GM21576 (cell line): Measurements from ENCODE around the gene ISCU.

ENCODE experiments used
- ATAC-seq: cut with Tn5 transposase; IDR thresholded peaks from one replicate; pipeline ENCODE4 v1.9.1; 2021; ENCODE audit warnings: mild to moderate bottlenecking, moderate library complexity; ENCODE audit not compliant: unreplicated experiment

ISCU gene

DNA sequence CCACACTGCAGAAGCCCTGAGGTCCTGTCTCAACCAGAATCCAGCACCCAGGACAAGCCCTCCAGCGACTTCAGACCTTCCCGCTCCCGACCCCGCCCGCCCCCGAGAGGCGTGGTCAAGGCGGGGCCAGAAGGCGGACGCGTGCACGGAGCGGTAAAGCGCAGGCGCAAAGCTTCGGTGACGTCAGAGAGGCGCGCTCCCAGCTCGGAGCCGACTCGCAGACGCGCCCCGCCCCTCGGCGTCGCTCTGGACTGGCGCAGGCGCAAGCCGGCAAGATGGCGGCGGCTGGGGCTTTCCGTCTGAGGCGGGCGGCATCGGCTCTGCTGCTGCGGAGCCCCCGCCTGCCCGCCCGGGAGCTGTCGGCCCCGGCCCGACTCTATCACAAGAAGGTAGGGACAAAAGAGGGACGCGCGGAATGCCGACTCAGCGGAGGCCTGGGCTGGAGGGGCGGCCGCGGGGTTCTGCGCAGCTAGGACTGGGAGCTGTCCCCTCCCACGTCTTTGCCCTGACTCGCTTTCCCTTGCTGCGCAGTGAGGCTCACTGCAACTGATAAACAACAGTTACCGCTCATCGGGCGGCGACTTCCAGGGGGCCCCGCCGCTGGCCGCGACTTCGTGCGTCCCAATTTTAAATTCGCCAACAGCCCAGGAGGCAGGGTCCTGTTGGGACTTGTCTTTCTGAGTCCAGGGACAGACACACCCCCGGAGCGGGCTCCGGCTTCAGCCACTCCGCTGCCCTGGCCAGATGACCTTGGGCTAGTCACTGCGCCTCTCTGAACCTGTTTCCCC, at the start of gene ISCU:
TSS of gene ISCU (plus strand) at position 249 of the 788 bp plus-strand sequence. CDS start at position 276, 27 bp downstream.
- peak; percentile 51 for ATAC-seq

DNA sequence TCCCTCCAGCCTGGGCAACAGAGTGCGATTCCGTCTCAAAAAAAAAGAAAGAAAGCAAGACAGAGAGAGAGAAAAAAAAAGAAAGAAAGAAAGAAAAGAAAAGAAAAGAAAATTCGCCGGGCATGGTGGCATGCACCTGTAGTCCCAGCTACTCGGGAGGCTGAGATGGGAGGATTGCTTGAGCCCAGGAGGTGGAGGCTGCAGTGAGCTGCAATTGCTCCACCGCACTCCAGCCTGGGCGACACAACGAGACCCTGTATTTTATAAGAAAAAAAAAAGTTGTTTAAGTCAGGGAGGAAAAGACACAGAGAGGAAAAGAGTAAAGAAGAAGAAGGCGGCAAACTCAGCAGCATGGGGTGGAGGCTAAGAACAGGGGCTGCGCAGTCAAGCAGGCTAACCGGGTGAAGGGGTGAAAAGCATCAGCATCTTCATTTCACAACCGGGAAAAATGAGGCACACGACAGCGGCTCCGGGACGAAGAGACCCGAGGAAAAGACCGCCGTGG, 47.9 kb upstream of the ISCU start:
- ATAC-seq: no peak

DNA sequence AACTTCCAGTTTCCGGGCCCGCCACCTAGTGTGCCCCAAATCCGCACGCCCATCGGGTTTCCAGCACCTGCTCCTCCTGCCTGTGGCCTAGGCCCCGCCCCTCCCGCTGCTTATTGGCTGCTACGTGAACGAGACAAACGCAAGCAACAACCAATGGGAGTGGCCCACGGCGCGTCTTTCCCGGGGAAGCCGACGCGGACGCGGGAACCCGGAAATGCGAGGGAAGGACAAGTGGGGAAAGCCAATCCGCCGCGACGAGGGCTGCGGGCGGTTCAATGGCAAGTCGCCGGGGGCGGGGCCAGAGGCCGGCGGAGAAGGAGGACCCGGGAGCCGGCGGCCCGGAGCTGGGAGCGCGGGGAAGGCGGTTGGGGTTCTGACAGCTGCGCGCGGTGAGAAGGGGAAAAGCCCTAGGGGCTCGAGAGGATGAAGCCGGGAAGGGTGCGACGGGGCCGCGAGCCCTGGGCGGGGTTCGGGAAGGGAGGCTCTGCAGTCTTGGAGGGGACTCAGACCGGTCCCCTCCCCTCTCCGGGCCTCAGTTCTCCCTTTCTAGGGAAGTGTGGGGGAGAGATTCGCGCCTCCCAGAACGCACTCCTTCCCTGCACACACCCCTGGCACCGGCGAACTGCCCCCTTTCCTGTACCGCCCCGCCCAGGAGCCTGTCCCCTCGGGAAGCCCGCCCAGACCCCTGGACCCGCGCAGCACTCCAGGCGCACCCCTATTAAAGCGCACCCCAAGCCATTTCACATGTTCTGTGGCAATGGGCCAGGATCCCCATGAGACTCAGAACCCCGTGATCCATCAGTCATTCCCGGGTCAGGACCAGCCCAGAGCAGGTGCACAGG, 47.2 kb upstream of the ISCU start, which contains the start of gene FICD:
TSS of gene FICD (plus strand) at position 305 of the 842 bp plus-strand sequence. CDS start 1,696 bp downstream, outside the sequence.
- ATAC-seq: peak; percentile 79

DNA sequence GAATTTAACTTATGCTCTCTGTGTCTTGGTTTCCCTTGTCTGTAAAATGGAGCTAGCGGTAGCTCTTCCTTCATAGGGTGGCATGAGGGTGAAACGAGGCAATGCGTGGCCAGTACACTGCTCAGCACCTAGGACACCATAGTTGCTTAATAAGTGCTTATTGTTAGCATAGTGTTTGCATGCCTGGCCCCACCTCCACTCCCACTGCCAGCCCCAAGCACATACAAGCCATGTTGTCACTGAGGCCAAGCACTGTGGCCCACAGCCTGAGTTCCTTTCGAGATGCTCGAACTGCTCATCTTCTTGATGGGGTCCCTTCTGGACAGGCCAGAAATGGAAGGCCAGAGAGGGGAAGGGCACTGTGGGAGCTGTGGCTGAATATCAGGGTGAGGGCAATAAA, 46.5 kb upstream of the ISCU start:
- no peak for ATAC-seq

DNA sequence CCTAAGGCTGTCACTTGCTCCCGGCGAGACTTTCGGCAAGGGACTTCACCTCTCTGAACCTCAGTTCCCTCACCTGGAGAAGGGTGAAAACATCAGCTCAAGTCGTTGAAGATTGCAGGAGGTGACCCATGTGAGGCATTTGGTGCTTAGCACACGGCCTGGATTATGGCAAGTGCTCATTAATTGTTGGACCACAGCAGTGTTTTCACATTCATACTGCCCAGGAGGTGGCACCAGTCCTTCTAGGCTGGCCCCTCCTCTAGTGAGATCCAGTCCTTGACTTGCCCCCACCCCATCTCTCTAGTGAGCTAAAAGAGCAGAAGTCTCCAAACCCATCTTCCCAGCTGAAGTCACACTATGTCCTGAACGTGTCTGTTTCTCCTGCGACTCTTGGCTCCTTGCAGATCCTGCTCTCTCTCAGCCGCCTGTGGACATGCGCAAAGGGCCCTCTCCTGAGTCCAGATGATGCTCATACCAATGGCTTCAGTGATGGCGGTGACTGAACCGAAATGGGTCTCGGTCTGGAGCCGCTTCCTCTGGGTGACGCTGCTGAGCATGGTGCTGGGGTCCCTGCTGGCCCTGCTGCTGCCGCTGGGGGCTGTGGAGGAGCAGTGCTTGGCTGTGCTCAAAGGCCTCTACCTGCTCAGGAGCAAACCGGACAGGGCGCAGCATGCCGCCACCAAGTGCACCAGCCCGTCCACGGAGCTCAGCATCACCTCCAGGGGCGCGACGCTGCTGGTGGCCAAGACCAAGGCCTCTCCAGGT, 45.7 kb upstream of the ISCU start:
- ATAC-seq: no peak

DNA sequence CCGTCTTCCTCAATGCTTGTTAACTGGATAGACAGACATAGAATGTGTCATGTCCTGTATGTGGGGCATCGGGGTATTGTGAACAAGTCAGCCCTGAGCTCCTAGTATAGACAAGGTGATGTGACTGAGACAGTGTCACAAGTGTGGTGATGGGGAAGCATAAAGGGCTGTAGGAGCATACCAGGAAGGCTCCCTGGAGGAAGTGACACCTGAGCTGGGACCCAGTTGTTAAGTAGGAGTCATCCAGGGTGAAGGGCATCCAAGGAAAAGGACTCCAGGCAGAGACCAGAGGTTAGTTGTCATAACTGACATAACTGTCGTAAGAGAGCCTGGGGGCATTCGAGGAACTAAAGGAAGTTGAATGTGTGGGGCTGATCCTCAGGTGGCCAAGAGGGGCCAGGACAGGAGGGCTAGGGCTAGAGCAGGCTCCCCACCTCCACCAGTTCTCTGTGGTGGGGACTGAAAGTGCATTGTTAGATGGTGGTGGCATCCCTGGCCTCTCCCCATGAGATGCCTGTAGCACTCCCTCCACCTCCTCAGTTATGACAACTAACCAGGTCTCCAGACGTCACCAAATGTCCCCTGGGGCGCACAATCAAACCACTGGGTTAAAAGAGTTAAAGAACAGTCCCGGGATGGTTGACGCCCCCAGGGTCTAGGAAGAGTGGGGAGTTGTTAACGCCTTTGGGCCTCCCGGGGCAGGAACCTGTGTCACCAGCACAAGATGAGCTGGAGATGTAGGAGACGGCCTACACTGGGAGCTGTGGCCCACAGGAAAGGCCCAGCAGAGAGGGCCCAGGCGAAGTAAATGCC, 44.9 kb upstream of the ISCU start:
- ATAC-seq: no peak

DNA sequence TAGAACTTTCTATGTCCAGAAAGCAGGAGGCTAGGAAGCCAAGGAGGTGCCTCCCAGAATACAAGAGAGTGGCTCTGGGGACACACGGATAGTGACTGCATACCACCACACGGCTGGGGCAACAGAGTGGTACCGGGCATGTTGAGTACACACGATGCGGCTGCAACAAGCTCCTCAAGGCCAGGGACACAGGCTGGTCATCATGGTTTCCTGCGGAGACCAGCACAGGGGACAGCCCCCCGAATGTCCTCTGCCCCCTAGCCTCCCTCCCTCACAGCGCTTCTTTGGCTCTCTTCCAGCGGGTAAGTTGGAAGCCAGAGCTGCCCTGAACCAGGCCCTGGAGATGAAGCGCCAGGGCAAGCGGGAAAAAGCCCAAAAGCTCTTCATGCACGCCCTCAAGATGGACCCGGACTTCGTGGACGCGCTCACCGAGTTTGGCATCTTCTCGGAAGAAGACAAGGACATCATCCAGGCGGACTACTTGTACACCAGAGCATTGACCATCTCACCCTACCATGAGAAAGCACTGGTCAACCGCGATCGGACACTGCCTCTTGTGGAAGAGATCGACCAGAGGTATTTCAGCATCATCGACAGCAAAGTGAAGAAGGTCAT, 44.2 kb upstream of the ISCU start:
- no peak for ATAC-seq

DNA sequence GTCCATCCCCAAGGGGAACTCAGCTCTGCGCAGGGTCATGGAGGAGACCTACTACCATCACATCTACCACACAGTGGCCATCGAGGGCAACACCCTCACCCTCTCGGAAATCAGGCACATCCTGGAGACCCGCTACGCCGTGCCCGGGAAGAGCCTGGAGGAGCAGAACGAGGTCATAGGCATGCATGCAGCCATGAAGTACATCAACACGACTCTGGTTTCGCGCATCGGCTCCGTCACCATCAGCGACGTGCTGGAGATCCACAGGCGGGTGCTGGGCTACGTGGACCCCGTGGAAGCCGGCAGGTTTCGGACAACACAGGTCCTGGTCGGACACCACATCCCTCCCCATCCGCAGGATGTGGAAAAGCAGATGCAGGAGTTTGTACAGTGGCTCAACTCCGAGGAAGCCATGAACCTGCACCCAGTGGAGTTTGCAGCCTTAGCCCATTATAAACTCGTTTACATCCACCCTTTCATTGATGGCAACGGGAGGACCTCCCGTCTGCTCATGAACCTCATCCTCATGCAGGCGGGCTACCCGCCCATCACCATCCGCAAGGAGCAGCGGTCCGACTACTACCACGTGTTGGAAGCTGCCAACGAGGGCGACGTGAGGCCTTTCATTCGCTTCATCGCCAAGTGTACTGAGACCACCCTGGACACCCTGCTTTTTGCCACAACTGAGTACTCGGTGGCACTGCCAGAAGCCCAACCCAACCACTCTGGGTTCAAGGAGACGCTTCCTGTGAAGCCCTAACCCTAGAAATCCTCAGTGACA, 43.5 kb upstream of the ISCU start:
- no peak for ATAC-seq

DNA sequence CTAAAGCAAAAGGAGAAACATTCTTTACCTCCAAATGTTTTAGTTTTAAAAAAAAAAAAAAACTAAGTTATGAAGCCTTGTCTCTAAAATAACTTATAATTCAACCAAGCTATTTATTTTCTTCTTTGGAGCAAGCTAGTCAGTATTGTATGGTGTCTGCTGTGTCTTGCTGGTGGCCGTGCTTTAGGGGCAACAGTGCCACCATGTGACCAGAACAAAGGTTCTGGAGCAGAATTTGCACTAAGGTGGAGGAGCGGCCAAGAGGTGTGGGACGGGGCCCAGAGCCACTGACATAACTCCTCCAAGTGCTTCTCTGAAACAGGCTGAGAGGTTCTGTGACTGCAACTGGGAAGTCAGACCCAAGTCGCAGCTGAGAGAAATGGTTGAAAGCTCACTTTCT, 42.8 kb upstream of the ISCU start:
- no peak for ATAC-seq

DNA sequence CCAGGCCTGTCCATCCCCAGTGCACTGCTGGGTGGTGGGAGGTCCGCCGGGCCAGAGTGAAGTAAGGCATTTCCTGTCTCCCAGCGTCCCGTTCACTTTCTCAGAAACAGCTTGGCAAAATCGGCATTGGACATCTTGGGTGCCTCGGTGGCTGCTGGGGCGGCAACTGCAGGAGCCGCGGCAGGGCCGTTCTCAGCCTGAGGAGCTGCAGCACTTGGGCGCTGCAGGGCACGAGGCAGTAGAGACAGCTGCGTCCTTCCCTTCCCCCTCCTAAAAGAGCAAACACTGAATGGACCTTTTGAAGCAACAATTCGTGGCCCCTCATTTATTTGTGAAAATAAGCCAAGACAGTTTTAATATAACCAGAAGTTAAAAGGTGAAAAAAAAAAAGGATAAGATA, 39.0 kb upstream of the ISCU start:
- no peak for ATAC-seq

DNA sequence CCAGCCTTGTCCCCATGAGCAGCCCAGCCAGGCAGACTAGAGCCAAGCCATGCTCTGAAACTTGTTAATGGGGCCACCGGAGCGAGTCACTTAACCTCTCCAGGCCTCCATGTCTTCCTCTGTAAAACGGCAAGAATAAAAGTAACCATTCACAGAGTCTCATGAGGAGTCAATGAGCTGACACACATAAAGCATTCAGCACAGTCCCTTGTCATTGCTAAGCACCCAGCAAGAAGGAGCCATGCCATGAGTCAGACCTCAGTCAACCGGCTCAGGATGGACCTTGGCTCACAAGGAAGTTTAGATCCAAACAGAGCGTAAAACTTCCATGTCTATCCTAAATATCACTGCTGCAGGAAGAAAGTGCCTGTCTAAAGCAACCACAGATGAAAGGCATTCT, 36.7 kb upstream of the ISCU start:
- ATAC-seq: no peak

DNA sequence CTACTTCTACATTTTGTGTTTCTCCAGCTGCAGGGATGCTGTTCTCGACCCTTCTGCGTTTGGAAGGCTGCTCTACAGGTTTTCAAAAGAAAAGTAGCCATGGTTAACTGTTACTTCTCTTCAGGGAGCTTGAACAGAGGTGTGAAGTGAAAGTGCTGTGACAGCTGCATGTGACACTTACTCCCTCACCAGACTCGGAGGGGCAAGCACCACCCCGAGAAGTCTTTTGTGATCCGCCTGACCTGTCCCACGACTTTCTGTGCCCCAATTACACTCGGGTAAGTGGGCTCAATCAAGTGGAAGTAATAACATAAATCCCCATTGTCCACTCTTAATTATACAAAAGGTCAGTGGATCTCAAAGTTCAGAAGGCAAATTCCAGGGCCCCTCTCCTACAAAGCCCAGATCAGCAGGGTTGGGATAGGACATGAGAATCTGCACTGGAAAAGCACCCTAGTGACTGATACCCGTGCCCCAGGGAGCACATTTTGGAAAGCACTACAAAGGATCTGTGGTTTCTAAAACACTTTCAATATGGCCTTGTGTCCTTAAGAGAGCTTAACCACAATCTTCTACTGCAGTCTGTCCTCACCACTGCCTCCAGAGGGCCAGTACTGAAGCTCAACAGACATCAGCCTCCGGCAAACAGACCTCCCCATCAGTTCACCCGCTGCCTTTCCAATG, 35.8 kb upstream of the ISCU start:
- no peak for ATAC-seq

DNA sequence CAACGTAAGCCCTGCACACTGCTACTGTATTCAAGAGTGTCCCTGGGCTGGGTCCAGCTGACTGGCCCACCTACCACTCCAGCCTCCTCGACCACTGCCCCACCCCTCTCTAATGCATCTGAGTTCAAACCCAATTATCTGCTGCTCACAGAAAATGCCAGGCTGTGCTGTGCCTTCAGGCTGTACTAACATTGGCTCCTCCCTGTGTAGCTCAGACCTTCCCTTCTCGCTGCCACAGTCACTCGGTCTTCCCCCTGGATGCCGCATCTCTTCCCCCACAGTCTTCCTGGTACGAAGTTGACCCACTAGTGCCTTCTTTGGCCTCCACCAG, 35.3 kb upstream of the ISCU start:
- no peak for ATAC-seq

DNA sequence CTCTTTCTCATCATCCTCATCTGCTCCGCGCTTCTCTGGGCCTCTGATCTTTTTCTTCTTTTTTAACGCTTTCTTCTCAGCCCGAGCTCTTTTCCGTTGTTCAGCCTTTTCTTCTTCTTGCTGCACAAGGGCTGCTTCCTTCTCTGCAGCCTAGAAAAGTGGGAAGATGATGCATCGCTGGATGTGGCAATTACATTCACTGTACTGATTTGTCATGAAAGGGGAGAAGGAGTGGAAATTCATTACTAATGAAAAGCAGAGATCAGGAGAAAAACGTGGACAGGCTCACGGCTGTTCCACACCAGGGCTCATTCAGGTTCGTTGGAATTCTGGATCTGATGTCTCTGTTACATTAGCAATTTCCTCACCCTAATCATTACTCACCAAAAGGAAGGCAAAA, 32.2 kb upstream of the ISCU start:
- ATAC-seq: no peak

DNA sequence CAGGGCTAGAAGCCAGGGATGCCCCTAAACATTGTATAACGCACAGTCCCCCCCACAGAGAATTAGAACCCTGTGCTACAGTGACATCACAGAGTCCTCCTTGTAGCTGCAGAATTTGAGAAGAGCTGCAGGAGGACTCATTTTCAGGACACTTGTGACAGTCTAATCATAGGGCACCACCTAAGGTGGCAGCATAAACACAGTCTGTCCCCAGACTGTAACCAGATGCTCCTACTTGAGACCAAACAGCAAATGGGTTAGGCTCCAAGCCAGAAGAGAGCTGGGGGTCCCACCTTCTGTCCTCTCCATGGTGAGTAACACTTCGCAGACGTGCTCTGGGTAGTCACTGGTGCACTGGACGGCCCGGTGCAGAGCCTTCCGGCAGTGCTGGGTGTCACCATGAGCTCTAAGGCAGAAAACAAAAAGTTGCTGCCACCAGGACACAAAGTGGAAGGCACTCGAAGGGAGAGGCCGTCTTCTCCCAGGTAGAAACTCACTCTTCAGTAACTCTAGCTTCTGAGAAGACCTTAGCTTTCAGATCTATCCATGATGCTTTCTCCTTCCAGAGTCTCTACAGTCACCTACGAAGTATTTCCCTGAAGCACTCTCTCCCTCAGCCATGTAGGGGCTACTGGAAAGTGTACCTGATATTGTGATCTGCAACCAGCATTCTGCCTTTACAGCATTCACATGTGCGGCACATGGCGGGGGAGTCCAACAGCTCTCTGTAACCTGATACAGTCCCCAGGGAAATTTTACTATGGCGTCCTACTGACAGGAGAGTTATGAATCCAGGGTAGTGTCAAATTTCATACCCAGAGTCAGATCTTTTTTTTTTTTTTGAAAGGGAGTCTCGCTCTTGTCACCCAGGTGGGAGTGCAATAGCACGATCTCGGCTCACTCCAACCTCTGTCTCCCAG, 30.2 kb upstream of the ISCU start:
- no peak for ATAC-seq

DNA sequence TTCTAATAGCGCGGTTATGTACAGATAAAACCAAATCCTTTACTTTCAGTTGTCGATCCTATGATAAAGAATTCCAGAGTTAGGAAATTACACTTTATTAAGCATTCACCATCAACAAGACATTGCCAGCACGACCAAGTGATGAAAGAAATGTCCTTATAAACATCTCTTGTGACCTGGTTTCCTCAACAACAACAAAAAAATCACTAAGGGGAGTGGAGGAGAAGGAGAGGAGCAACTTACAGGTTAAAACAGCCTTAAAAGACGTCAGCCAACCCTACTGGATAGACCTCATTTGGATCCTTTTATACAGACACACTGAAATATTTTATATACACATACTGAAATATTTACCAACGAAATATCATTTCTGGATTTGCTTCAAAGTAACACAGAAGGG, 24.2 kb upstream of the ISCU start:
- no peak for ATAC-seq

DNA sequence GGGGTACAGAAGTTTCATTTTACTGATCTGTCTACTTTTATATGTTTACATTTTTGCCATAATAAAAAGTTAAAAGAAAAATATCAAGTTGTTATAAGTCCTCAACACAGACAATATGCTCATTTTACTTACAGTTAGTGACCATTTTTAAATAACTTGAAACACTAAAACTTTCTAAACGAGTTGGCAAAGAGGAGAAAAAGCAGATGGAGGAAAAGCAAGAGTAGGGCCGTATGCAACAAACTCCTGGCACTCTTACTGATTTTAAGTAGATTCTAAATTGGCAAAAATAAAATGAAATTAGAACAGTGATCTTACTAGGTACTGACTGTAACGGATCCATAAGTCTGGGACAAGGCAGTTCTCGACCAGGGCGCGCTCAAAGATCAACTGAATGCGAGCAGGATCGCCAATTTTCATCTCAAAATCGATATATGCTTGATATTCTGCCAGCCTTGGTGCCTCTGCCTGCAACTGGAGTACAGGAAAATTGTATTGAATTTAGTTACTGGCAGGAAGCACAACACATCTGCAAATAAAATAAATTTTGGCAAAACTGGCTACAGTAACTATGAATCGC, 23.7 kb upstream of the ISCU start:
- ATAC-seq: no peak
